Stimulated activated CD4-positive, alpha-beta T cell treated with anti-CD3 and anti-CD28 coated beads, Interleukin-2, amount 100 ng/mL, for 4 hours (primary cell): Measurements from ENCODE around the gene MYH10.

ENCODE experiments used
- DNase-seq: peaks from one replicate; pipeline ENCODE4 v3.0.0-alpha.2; 2020; ENCODE audit warnings: low read depth

MYH10 gene

DNA sequence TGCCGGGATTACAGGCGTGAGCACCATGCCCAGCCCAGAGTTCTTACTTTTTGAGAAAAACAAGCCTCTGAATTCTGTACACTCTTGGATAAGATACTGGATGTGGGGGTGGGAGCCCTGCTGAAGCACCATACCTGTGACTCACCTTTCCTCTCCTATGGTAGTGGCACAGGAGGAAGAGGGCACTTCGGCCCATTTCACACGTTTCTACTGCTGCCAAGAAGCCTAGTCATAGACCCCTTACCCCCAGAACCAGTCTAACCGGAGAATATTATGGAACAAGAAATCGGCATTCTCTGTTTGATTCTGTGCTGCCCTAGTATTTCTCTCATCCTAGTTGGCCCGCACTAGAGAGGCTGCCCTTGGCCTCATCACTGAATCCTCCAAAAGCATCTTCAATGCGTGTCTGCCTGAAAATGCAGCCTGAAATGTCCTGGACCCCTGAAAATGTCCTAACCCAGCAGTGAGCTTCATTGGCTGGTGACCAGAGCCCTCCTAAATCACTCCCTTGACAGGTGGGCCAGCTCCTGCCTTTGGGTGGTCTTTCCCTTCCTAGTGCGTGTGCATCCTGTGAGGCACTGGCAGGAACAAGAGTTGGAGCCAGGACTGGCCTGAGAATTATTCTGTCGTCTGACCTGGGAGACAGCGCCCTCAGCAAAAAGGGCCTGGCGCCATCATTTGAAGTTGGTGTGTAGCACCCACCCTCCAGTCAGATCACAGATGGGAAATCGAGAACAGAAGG is 156.9 kb downstream of the MYH10 start:
- no peak for DNase-seq

DNA sequence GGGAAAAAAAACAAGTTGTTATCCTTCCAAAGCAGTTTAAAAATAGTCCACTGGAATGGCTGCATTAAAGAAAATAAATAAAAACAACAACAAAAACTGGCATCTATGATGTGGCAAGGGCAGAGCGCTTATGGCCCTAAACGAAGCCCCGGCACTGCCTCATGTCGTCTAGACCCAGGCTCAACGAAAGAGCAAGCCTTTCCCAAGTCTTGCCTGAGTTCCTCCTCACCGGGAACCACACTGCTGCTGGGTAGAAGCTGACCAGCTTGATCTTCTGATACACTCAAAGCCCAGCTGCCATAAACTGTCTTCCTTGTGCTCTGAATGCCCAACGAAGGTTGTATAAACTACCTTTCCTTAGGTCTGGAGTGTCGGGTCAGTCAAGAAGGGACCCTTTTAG is 157.9 kb downstream of the MYH10 start:
- DNase-seq = no peak

DNA sequence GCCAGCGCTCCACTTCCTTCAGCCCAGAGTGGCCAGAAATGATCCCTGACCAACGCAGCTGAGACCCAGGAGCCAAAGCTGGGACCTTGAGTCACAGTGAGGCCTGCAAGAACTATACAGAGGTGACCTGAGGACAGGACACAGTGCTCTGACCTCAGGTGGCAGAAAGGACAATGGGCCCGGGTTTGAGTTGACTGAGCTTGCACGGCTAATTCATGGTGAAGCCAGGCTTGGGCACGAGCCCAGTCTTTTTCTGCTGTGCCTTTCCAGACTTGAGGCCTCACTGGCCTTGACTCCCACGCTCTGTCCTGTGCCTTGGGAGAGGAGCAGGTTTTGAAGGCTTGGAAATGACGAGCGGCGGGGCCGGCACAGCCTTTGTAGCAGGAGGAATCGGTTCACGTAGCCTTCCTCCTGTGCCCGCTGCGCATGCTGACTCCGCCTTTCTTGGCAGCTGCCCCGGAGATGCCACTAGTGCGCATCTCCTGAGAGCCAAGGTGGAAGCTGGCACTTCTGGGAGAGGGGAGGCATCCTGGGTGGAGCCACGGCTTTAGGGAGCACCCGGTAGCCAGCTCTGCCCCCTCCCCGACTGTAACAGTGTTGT is 160.0 kb downstream of the MYH10 start:
- DNase-seq = no peak

DNA sequence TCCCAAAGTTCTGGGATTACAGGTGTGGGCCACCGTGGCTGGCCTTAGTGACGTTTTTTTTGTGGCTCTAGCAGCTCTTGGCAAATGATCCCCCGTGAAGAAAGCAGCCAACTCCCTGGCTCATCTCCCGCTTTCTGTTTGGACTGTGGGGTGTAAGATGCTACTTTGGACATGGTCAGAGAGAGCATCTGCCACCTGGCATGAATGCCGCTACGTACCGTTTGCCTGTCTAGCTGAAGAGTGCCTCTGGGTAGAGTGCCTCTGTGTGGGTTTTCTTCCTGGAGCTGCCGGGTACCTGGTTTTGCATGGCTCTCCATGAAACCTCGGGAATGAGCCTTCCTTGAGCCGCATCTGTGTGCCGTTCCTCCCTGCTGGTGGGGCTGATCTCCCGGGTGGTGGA is 160.6 kb downstream of the MYH10 start:
- DNase-seq = no peak

DNA sequence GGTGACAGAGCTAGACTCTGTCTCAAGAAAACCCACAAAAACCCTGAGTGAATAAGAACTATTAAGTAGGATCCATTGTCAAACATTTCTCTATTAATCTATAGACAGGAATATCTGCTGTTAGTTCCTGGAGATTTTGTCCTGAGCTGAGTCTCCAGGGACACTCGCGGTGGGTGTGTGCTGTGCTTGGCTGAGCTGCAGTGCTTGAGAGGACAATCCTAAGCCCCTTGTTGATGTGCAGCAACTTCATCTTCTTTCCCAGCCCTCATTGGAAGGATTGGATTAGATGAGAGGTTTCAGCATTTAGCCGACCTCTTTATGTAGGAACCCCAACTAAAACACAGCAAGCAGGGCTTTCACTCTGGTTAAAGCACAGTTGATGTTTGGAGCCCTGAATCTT is 161.5 kb downstream of the MYH10 start:
- DNase-seq = no peak

DNA sequence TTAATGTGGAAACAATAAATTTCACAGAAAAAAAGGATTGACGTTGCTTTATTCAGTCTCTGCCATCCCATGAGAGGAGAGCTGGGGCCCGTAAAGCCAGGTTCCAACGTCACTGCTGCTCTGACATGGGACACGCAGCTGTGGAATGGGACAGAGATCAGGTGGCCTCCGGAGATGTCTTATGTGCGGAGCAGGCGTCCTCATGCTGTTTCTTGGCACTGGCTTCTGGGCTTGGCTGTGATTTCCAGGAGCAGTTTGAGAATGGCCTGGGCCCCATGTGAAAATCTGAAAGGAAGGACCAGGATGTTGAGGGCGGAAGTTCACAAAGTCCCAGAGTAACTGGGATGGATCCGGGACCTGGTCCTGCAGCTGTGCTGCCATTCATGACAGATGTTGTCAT is 162.4 kb downstream of the MYH10 start:
- no peak for DNase-seq

DNA sequence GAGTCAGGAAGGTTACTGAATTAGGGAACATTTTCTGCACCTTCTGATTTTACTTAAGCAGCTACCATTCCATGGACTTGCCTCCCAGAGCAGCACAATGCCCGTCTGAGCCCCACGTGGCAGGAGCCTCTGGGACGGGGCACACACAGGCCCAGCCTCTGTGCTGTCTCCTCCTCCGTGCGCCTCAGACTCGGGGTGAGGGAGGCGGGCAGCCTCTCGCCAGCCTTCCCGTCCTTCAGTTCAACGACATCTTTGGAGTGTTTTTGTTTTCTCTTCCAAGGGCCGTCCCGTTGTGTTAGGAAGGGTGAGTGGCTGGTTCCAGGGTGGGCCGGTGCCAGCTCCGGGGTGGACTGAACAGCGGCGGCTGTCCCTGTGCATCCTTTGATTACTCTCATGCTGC is 163.0 kb downstream of the MYH10 start:
- DNase-seq = no peak

DNA sequence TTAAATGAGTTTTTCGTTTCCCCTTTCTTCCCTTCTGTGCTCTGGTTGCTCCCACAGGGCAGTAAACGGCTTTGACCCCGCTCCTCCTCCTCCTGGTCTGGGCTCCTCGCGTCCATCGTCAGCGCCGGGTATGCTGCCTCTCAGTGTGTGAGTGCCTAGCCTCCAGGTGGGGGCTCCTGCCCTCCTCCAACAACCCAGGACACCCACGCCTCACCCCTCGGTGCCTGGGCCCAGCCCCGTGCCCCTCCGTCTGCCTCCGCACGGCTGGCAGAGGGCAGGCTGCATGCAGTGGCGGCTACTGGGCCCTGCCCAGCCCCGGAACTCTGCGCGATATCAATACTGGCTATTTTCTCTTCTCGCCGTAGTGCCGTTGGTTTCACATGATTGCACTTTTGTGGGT is 163.7 kb downstream of the MYH10 start:
- DNase-seq = no peak

DNA sequence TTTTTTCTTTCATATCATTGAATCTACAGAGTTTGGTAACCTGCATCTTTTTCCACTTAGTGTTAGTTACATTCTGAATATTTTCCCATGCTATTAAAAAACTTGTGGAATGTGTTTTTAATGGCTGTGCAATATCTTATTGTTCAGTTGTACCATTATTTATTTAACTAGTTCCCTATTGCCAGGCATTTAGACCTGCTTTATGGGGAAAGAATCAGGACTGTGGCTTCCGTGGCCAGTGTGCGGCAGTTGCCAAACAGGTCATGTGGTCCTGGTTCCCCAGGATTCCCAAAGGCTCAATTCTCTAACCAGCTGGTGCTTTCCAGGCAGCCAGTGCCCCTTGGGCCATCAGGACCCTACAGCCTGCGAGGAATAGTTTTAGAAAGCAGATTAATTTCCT is 164.1 kb downstream of the MYH10 start:
- no peak for DNase-seq

DNA sequence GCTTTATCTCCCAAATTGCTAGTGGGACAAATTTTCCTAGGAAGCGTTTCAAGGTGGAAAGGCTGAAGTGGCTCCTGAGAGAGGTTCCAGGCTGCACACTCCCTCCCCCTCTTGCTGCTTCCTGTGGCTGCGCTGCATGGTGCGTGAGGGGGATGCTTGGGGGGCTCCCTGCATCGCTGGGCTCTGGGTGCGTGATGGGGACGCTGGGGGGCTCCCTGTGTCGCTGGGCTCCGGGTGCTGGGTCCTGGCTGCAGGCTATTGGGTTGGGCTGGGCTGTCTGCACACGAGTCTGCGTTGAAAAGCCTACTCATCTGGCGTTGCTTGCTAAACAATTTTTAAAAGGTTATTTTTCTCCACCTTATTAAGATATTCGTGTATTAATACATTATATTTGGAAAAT is 164.8 kb downstream of the MYH10 start:
- DNase-seq = no peak

DNA sequence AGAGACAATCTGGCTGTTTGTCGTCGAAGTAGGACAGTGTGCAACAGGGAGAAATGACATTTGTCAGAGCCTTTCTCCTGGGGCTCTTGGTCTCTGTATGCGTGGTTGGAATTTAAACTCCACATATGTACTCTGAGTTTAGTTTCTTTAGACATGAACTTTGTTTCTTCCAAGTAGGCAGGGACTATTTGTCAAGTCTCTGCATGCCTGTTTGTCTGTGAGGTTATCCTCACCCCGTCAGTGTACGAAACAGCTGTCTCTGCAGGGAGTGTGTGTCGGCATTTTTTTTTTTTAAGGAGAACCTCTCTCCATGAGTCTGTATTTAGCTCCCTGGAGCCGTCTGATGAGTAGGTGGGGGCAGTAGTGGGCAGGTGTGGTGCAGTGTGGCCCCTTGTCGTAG is 165.2 kb downstream of the MYH10 start:
- no peak for DNase-seq

DNA sequence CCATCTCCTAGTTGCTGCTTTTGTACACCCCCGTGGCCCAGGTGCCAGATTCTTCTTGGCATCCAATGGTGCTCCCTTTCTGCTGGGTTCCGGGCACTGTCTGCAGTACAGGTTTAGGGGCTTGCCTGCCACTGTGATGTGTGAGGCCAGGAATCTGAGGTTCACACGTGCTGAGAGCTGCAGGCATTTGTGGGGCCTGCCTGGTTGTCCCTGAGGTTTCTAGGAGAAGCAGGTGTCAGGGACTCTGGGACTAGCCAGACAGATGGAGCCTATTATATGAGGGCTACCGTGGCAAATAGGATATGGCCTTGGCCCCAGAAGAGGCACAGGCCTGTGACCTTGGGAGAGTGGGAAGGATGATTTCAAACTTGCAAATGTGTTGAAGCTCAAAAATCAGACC is 165.6 kb downstream of the MYH10 start:
- DNase-seq = no peak

DNA sequence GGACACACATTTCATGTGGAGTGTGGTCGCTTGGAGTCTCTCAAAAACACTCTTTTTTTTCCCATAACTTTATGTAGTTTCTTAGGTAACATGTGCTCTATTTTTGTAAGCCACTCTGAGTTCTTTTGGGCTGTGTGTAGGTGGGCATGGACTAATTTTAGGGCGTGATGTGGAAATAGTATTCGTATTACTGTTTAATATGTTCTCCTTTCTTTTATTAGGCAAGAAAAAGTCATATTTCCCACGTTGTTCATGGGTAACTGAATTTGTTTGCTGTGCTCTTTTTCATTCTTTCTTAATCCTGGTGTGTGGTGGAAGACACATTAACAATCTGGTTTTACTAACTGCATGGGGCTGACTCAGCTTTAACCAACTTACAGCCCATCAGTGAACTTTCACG is 167.4 kb downstream of the MYH10 start:
- DNase-seq = no peak

DNA sequence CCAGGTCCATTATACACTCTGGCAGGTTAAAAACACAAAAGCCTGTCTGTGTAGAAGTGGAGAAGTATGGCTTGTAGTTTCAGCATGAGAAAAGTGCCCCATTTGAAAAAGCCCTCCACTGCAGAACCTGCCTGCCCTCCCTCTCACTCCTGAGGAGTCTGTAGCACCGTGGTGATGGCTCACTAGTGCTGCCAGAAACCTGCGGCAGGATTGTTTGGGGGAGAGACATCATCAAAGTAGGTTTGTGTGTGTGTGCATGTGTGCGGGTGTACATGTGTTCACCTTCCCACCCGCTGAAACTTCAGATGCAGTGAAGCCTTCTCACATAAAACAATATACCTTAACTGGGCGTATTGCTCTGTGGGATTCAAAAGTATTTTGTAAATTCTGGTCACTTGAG is 168.0 kb downstream of the MYH10 start:
- no peak for DNase-seq

DNA sequence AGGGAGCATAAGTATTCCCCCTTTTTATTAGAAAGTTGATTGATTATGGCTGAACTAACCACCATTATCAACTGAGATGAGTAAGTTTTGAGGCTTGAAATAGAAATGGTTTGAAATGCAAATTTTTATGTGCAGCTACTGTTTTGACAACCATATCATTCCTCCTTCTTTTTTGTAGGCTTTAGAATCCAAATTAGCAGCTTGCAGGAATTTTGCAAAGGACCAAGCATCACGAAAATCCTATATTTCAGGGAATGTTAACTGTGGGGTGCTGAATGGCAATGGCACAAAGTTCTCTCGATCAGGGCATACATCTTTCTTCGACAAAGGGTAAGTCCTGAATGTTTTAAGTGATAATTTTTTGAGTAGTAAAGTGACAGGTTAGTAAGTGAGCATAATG is 170.7 kb downstream of the MYH10 start:
- no peak for DNase-seq

DNA sequence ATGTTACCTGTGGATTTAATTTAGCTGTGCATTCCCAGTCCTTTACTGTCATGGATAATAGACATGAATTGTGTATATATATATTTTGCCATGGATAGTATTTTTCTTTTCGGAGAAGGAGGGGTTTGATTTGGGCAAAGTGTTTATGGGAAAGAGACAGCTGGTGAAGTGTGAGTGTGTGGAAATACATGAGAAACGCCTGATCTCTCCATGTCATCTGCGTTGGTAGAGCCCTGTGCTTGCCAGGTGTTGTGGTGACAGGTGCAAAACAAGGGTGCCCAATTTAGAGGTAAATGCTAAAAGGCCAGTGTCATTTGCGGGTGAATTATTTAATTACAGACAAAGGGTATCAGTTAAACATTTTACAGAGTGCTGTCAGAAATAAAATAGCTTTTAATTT is 171.4 kb downstream of the MYH10 start:
- DNase-seq = no peak

DNA sequence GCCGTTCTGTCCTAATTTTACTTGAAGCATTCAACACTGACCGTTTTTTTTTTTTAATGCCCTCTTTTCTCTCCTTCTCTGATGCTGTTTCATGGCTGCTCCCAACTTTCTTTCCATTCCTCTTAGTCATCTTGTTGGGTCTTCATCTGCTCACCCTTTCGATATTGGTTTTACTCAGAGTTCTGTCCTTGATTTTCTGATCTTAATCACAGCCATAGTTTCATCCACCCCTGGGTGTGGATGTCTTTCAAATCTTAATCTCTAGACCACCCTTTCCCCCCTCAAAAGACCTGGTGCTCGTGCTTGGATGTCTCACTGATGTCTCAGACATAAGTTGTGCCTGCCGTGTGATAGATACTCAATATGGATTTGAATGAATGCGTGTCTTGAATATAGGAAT is 172.4 kb downstream of the MYH10 start:
- DNase-seq = no peak

DNA sequence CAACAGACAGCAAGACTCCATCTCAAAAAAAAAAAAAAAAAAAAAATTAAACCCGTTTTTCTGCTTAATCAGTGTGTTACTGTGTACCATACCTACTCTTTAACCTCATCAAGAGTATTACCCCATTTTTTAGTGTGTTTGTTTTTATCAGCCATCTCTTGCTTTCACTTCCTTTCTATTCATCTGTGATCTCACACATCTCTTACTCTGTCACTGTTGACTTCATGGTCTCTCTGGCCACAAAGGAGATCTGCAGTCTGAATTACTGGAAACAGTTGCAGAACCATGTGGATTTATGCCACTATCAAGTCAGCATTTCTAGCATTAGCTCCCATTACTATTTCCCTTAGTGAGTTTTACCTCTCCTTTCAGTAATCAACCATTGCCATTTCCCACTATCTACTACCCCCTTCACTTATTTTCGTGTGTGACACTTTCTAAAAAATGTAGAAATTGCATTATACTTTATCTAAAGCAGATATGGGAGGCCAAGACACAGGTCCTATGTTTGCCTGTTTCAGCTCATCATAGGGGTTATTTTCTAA is 174.8 kb downstream of the MYH10 start:
- DNase-seq = no peak

DNA sequence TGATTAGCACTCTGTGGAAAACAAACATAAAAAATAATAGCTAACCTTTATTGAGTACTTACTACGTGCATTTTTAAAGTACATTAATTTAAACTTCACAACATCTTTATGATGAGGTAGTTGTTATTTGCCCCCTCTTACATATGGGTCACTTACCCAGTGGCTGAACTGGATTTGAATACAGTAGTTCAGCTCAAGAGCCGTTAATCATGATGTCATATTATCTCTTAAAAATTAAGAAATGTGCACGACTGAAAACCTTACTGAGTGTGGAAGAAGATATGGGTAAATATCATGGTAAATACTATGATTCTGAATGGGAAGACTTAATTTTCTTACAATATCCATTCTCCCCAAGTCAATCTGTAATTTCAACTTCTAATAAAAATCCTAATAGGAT is 177.2 kb downstream of the MYH10 start:
- no peak for DNase-seq

DNA sequence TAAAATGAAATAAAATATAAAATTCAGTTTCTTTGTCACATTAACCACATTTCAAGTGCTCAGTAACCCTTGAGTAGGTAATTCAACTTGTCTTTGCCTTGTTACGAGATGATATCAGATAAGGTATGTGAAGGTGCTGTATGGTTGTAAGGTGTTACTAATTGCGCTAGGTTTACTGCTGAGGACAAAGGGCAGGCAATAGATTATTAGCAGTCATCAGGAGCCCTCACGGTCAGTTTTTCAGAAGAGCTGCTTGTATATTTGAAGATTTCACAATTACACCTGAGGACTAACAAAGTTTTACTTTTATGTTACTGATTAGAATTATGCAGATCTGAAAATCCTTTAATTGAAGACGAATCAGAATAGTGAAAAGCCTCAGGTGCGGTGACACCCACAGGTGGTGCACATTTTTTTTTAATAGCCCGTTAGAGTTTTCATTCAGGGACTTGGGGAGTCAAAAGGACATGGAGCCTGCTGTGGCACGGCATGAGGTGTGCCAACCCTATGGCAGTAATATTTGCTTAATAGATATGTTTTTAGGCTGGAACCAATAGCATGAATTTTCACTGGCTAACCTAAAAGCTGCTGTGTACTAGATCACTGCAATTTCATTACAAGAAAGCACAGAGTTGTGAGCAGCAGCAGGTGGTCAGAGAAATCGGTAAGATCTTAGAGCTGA is 178.5 kb downstream of the MYH10 start:
- DNase-seq = no peak

DNA sequence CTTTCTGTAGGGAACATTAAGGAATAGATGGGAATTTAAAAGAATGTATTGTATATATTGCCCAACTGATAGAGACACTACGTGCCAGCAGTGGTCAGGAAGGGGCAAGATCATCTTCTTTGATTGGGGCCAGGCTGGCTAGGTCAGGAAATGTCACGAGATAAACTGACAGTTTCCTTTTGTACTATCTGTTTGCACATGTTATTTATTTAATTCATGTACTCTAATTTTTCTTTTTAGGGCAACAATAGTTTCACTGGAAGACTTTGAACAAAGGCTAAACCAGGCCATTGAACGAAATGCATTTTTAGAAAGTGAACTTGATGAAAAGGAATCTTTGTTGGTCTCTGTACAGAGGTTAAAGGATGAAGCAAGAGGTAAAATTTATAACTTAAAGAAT is 182.2 kb downstream of the MYH10 start:
- no peak for DNase-seq

DNA sequence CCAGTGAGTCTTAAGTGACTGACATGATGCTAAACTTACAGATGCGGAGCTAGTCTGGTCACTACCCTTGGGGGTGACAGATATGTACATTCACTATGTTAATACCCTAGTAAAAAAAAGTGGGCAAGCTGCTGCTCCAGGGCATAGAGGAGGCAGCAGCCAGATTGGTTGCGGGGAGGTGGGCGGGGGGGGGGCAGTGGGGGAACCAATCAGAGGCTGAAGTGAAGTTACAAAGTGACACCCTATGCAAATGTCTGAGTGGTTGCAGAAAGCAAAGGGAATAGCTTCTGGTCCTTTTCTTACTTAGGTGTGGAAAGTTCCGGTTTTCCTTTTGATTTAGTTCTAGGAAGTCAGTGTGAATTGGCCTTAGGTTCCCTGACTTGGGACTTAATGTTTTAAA is 182.7 kb downstream of the MYH10 start:
- DNase-seq = no peak

DNA sequence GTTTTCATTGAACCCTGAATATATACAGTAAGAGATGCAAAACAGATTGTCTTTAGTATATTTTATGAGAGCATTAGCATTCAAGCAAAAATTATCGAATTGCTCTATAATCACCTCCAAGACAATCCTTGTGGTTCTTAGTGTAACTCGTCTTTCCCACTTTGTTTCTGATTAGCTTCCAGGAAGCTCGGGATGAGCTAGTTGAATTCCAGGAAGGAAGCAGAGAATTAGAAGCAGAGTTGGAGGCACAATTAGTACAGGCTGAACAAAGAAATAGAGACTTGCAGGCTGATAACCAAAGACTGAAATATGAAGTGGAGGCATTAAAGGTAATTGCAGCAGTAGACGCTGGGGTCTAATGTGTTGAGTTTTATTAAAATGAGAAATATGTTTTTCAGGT is 185.0 kb downstream of the MYH10 start:
- no peak for DNase-seq
